Colon (tissue), 2 donors: ENCODE data around the gene GFRA1.

Experiments used
- FAIRE-seq: peaks from 2 replicates; lab custom pipeline; 2012; peaks lifted over from hg19 to GRCh38; lab: Jason Lieb, UNC
- donor health status: control.
- donor health status: control.

GFRA1 gene

GRCh38 chr10:116099023-116099420 is 174.0 kb downstream of the GFRA1 start:
- FAIRE-seq = no peak

GRCh38 chr10:116098411-116099022 is 174.5 kb downstream of the GFRA1 start:
- no peak for FAIRE-seq

GRCh38 chr10:116097239-116097784 is 175.7 kb downstream of the GFRA1 start:
- no peak for FAIRE-seq

- no peak for FAIRE-seq
Measured at GRCh38 chr10:116096526-116096925, 176.5 kb downstream of the GFRA1 start.

- FAIRE-seq = no peak
Measured at GRCh38 chr10:116094356-116094755, 178.7 kb downstream of the GFRA1 start.

- no peak for FAIRE-seq
Measured at GRCh38 chr10:116093031-116093430, 180.0 kb downstream of the GFRA1 start.

- no peak for FAIRE-seq
Measured at GRCh38 chr10:116088985-116089384, 184.0 kb downstream of the GFRA1 start.

GRCh38 chr10:116085323-116085722 is 187.7 kb downstream of the GFRA1 start:
- no peak for FAIRE-seq

GRCh38 chr10:116084161-116084560 is 188.8 kb downstream of the GFRA1 start:
- FAIRE-seq = no peak

- FAIRE-seq = no peak
Measured at GRCh38 chr10:116083226-116083762, 189.7 kb downstream of the GFRA1 start.

- FAIRE-seq = no peak
Measured at GRCh38 chr10:116082762-116083161, 190.2 kb downstream of the GFRA1 start.

- FAIRE-seq = no peak
Measured at GRCh38 chr10:116082206-116082605, 190.8 kb downstream of the GFRA1 start.

- no peak for FAIRE-seq
Measured at GRCh38 chr10:116080553-116080952, 192.5 kb downstream of the GFRA1 start.

GRCh38 chr10:116079355-116079754 is 193.7 kb downstream of the GFRA1 start:
- no peak for FAIRE-seq

GRCh38 chr10:116076621-116077020 is 196.4 kb downstream of the GFRA1 start:
- no peak for FAIRE-seq

- no peak for FAIRE-seq
Measured at GRCh38 chr10:116073510-116073909, 199.5 kb downstream of the GFRA1 start.

- no peak for FAIRE-seq
Measured at GRCh38 chr10:116073001-116073400, 200.0 kb downstream of the GFRA1 start.

- FAIRE-seq = no peak
Measured at GRCh38 chr10:116071453-116072148, 201.4 kb downstream of the GFRA1 start.

- FAIRE-seq = no peak
Measured at GRCh38 chr10:116070743-116071320, 202.2 kb downstream of the GFRA1 start.

GRCh38 chr10:116069856-116070255 is 203.2 kb downstream of the GFRA1 start:
- FAIRE-seq = no peak

GRCh38 chr10:116067825-116068224 is 205.2 kb downstream of the GFRA1 start:
- FAIRE-seq = no peak

GRCh38 chr10:116063107-116063506 is 209.9 kb downstream of the GFRA1 start:
- FAIRE-seq = no peak

GRCh38 chr10:116060864-116061263 is 212.1 kb downstream of the GFRA1 start:
- FAIRE-seq = no peak
